HG03045 (cell line): ENCODE data around the gene PYGB.
"Not testable (repeated sequence)": the region's sequence is repeated elsewhere in the genome, so short reads cannot be mapped to it uniquely, and the experiment has no call there.

Experiments used
- ATAC-seq: cut with Tn5 transposase; IDR thresholded peaks from one replicate; pipeline ENCODE4 v1.9.1; 2021; ENCODE audit warnings: mild to moderate bottlenecking, moderate library complexity; ENCODE audit not compliant: unreplicated experiment

The PYGB gene

GRCh38 chr20:25229486-25230165, 18.3 kb upstream of the PYGB start:
- ATAC-seq: no peak

GRCh38 chr20:25230166-25230831, 17.6 kb upstream of the PYGB start:
- no peak for ATAC-seq

DNA sequence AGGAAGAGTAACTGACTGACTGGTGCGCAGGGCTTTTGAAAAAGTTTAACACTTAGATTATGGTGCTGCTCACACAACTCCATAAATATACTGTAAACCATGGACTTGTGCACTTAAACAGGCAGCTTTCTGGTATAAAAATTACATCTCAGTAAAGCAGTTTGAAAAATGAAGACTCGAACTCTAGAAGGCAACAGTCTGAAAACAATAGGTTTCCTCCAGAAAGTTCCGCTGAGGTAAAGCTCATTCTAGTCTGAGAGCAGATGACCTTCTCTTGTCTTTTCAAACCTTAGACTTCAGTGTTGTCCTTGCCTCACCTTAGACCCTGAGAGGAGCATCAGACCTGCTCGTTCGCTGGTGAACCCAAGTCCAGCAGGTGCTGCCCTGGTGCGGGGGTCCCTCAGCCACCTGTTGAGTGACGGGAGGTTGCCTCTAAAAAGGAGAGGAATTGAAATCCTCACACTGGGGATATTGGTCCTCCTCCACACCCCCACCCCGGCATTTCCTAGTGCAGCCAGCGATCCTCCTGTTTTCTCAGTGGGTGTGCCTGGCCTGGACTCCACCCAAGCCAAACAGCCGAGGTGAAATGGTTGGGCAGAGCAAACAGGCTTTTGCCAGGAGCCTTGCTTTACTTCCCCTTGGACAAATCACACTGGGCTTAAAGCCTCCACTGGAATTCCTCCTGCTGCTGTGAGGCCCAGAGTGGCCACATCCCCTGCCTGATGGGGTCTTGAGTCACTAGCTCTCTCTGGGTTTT, 14.7 kb upstream of the PYGB start:
- no peak for ATAC-seq

- ATAC-seq: not testable (repeated sequence)
Observed at GRCh38 chr20:25234009-25234849, 13.7 kb upstream of the PYGB start.

- no peak for ATAC-seq
Observed at GRCh38 chr20:25236450-25237304, 11.2 kb upstream of the PYGB start.

DNA sequence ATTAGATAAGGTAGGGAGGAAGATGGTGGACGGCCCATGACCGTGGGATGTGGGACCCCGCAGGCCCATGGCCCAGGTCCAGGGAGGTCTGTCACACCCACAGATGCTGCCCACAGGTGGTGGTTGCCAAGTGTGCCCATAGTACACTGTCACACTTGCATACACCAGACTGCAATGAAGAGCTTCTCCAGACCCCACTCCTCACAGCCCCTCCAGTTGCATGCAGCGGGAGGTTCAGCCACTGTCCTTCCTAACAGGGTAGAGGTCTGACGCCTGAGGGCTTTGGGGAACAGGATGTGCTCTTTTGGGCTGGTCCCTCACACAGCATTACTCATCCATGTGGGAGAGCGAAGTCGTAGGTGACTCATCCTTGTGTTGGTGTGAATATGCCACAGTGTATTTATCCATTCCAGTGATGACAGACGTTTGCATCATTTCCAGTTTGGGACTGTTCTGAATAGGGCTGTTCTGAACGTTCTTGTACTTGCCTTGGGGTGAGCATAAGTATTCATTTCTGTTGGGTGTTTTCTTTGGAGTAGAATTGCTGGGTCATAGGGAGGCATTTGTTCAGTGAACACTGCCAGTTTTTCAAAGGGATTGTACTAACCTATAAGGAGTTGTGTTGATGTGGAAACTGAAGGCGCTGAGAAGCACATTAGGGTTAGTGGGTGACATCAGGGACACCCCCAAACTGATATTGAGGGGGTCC, 10.1 kb upstream of the PYGB start:
- peak; percentile 55 for ATAC-seq

DNA sequence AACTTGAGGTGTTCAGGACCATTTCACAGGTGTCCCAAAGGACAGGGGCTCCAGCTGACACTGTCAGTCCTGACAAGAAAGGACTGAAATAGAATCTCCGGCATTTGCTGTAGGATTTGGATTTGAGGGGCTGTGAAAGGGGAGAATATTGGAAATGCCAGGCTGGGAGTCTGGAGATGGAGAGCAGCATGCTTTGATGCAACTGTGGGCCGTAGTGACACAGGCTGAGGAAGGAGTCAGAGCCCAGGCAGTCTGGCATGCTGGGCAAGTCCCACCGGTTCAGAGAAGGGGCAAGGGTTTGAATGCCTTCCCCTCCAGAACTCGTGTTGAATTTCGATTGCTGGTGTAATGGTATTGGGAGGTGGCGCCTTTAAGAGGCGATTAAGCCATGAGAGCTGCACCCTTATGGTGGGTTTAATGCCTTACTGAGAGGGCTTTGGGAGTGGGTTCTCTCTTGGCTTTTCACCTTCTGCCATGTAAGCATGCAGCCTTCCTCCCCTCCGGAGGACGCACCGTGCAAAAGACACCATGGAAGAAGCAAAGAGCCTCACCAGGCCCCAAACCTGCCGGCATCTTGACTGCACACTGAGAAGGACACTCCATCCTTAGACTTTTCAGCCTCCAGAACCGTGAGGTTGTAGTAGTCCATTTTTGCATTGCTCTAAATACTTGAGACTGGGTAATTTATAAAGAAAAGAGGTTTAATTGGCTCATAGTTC, 9.4 kb upstream of the PYGB start:
- no peak for ATAC-seq

GRCh38 chr20:25239387-25240370, 8.2 kb upstream of the PYGB start:
- no peak for ATAC-seq

- ATAC-seq: not testable (repeated sequence)
Observed at GRCh38 chr20:25240851-25241658, 6.8 kb upstream of the PYGB start.

DNA sequence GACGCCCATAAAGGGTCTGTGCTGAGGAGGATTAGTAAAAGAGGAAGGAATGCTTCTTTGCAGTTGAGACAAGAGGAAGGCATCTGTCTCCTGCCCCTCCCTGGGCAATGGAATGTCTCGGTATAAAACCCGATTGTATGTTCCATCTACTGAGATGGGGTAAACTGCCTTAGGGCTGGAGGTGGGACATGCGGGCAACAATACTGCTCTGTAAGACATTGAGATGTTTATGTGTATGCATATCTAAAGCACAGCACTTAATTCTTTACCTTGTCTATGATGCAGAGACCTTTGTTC, 6.3 kb upstream of the PYGB start:
- not testable (repeated sequence) for ATAC-seq

GRCh38 chr20:25242231-25242630, 5.7 kb upstream of the PYGB start:
- ATAC-seq: no peak

DNA sequence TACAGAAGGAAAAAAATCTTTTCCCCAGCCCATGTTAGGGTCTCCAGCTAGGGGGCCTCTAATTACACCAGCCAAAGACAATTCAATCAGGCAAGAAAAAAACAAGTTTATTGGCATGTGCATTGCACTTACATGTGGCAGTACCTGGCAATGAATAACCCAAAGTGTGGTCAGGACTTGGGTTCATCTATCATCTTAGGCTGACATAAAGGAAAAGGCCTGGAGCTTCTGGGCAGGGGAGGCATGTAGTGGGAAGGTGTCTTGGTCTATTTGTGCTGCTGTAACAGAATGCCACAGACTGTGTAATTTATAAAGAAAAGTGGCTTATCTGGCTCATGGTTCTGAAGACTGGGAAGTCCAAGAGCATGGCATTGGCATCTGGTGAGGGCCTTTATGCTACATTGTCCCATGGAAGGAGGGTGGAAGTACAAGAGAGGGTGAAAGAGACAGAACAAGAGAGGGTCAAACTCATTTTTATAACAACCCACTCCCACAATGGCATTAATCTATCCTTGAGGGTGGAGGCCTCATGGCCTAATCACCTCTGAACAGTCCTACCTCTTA, 4.4 kb upstream of the PYGB start:
- no peak for ATAC-seq

DNA sequence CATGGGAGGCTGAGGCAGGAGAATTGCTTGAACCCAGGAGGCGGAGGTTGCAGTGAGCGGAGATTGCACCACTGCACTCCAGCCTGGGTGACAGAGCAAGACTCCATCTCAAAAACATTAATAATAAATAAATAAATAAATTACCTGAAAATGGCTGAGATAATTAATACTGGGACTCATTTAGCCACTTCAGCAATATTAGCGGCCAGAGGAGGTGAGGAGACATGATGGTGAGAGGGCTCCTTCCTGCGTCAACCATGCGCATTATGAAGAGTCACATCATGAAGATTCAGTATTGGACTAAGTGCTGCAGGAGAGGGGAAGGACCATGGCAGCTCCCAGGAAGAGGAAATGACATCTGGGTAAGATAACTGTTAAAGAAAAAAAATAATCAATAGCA, 2.9 kb upstream of the PYGB start:
- ATAC-seq: no peak

DNA sequence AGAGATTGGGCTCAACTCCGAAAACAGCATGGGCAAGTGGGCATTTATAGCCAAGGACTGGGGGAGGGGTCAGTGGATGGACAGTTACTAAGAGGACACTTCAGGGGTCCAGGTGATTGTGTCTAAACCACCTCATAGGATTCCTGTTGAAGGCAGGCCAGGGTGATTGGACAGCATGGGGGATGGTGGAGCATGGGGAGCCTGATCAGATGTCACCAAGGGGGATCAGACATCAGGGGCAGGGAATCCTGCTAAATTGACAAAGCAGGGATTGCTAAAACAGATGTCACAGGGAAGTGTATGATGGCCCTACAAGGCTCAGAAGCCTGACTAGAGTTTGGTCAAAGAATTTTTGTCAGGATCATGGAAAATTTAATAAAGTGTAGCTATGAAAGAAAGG, 2.4 kb upstream of the PYGB start:
- no peak for ATAC-seq

- no peak for ATAC-seq
Observed at GRCh38 chr20:25246182-25246999, 1.5 kb upstream of the PYGB start.

DNA sequence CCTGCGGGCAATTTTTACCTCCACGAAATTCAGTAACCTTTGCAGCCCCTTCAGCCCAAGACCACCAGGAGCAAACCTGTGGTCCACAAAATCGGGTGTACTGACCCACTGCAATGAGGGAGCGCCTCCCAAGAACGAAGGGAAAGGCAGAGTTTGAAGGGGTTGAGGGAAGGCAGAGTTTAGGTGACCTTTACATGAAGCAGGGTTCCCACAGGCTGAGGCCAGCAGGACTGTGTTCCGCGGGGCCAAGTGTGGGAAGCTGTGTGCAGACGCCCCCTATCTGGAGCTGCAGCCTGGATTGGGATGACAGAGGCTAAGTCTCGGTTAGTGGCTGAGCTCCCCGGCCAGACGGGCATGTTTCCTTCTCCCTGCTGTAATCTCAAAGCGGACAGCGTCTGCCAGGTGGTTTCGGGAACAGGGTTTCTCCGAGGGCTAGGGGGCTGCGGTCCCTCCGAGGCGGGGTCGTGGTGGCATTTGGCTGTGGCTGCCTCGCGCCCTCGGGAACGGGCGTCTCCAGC, 826 bp upstream of the PYGB start:
- ATAC-seq: no peak
